CD14-positive monocyte (primary cell): ENCODE data around the gene TTC19. TPM values are rescaled to one million over a fixed set of nuclear protein-coding genes. Genes with fewer than 3 reads are reported as not detected.

Source experiments
- DNase-seq, 3 donors: peaks; one replicate each; pipeline ENCODE4 v3.0.0-alpha.2; 2011 to 2022
- H2AFZ ChIP-seq: 2 replicates; pipeline ENCODE4 v1.6.0; 2012; ENCODE audit warnings: mild to moderate bottlenecking, low read depth, low read length, inconsistent platforms; ENCODE audit not compliant: insufficient read depth, poor library complexity, severe bottlenecking
- H3K27ac ChIP-seq, 2 donors: 1 replicate in 1 of 2; 2 replicates in 1 of 2; pipeline ENCODE4 v1.5.1; 2012 to 2013; ENCODE audit warnings: low read length in 2 of 2, control low read depth in 1 of 2, inconsistent platforms in 1 of 2, low read depth in 1 of 2, mild to moderate bottlenecking in 1 of 2
- H3K27me3 ChIP-seq, 2 donors: one replicate each; pipeline versions ENCODE4 v1.6.0 to v1.6.1; 2011 to 2013; ENCODE audit warnings: low read length in 2 of 2; ENCODE audit not compliant: control insufficient read depth in 2 of 2, insufficient read depth in 2 of 2
- H3K36me3 ChIP-seq, 2 donors: replicated peaks in 1 of 2; 1 replicate in 1 of 2; 2 replicates in 1 of 2; pipeline versions ENCODE4 v1.5.1 to v1.6.1; 2012 to 2013; ENCODE audit warnings: low read length in 2 of 2, control low read depth in 1 of 2, inconsistent platforms in 1 of 2, mild to moderate bottlenecking in 1 of 2; ENCODE audit not compliant: insufficient read depth in 2 of 2, control insufficient read depth in 1 of 2
- H3K4me1 ChIP-seq, 2 donors: 1 replicate in 1 of 2; 2 replicates in 1 of 2; pipeline versions ENCODE4 v1.5.1 to v1.6.1; 2012 to 2013; ENCODE audit warnings: low read length in 2 of 2, control low read depth in 1 of 2, inconsistent platforms in 1 of 2, mild to moderate bottlenecking in 1 of 2, moderate library complexity in 1 of 2; ENCODE audit not compliant: insufficient read depth in 2 of 2, control insufficient read depth in 1 of 2
- H3K4me2 ChIP-seq: replicated peaks from 2 replicates; pipeline ENCODE3; 2012; ENCODE audit warnings: low read length, moderate library complexity, mild to moderate bottlenecking; ENCODE audit not compliant: poor library complexity, severe bottlenecking; ENCODE audit errors: extremely low read depth
- H3K4me3 ChIP-seq, 3 experiments: fragments of 200-600 bp in 1 of 3; sonication (generic) in 1 of 3; replicated peaks in 1 of 3; 1 replicate in 2 of 3; 2 replicates in 1 of 3; pipeline ENCODE4 v1.5.1; 2011 to 2013; ENCODE audit warnings: low read length in 3 of 3, mild to moderate bottlenecking in 3 of 3, control low read depth in 2 of 3, low read depth in 2 of 3, inconsistent platforms in 1 of 3, moderate library complexity in 1 of 3
- H3K79me2 ChIP-seq: 2 replicates; pipeline ENCODE4 v1.6.0; 2012; ENCODE audit warnings: mild to moderate bottlenecking, control low read depth, inconsistent platforms, low read length, moderate library complexity; ENCODE audit not compliant: insufficient read depth
- H3K9ac ChIP-seq: 2 replicates; pipeline ENCODE4 v1.6.0; 2017; ENCODE audit warnings: low read length, mild to moderate bottlenecking; ENCODE audit not compliant: insufficient read depth, poor library complexity, severe bottlenecking
- H3K9me3 ChIP-seq, 2 donors: replicated peaks in 1 of 2; 1 replicate in 1 of 2; 2 replicates in 1 of 2; pipeline versions ENCODE4 v1.5.1 to v1.6.1; 2012 to 2013; ENCODE audit warnings: low read length in 2 of 2, control low read depth in 1 of 2; ENCODE audit not compliant: control insufficient read depth in 1 of 2, insufficient read depth in 1 of 2
- H4K20me1 ChIP-seq: 2 replicates; pipeline ENCODE4 v1.6.0; 2012; ENCODE audit warnings: mild to moderate bottlenecking, low read length, control low read depth, moderate library complexity; ENCODE audit not compliant: insufficient read depth
- H3K27ac Mint-ChIP-seq, 7 donors: one replicate each; pipeline ENCODE4 v1.8.0; 2020; ENCODE audit warnings: mild to moderate bottlenecking in 7 of 7, mixed read lengths in 7 of 7, moderate library complexity in 6 of 7, inconsistent platforms in 2 of 7
- H3K27me3 Mint-ChIP-seq, 3 donors: one replicate each; pipeline ENCODE4 v1.8.0; 2021 to 2022; ENCODE audit warnings: low read depth in 3 of 3, mild to moderate bottlenecking in 3 of 3, mixed read lengths in 3 of 3, moderate library complexity in 3 of 3, inconsistent platforms in 1 of 3
- H3K36me3 Mint-ChIP-seq, 2 donors: one replicate each; pipeline ENCODE4 v1.8.0; 2020; ENCODE audit warnings: mixed read lengths in 2 of 2, inconsistent platforms in 1 of 2, mild to moderate bottlenecking in 1 of 2
- H3K4me1 Mint-ChIP-seq: one replicate; pipeline ENCODE4 v1.8.0; 2020; ENCODE audit warnings: mild to moderate bottlenecking, mixed read lengths
- H3K4me3 Mint-ChIP-seq, 2 donors: one replicate each; pipeline ENCODE4 v1.8.0; 2020; ENCODE audit warnings: mild to moderate bottlenecking in 2 of 2, mixed read lengths in 2 of 2, moderate library complexity in 1 of 2
- H3K9me3 Mint-ChIP-seq, 7 donors: one replicate each; pipeline ENCODE4 v1.8.0; 2020 to 2022; ENCODE audit warnings: mixed read lengths in 7 of 7, mild to moderate bottlenecking in 6 of 7, moderate library complexity in 6 of 7, inconsistent platforms in 2 of 7
- CTCF ChIP-seq: fragments of 200-600 bp; IDR thresholded peaks from one replicate; pipeline ENCODE4 v1.8.0; 2022; ENCODE audit warnings: antibody characterized with exemption, mild to moderate bottlenecking
- WGBS: methylation state at CpG from one replicate; pipeline ENCODE4 v1.1.5; 2013; ENCODE audit warnings: missing lambda C conversion rate; ENCODE audit not compliant: insufficient coverage; 5-methylcytosine and 5-hydroxymethylcytosine counted together
- intact Hi-C, 2 donors: fragments of 100-400 bp; cut with micrococcal nuclease; formaldehyde crosslinking; loops; one replicate each; pipeline versions ENCODE4 v1.15.0 to v1.15.1; 2023
- polyA plus RNA-seq, 3 donors: library from polyadenylated mRNA; depleted of rRNA in 1 of 3; unstranded in 2 of 3; stranded (reverse) in 1 of 3; fragments of 300-500 nt in 2 of 3; fragments of >200 nt in 1 of 3; fragmentation: Illumina TruSeq in 2 of 3; gene quantifications; 1 replicate in 2 of 3; 2 replicates in 1 of 3; pipeline ENCODE4 v1.2.3, GENCODE V29; 2012 to 2021

Gene TTC19
- polyA plus RNA-seq, 3 donors: 7.6 to 22.2 (median 20.6) TPM

DNA sequence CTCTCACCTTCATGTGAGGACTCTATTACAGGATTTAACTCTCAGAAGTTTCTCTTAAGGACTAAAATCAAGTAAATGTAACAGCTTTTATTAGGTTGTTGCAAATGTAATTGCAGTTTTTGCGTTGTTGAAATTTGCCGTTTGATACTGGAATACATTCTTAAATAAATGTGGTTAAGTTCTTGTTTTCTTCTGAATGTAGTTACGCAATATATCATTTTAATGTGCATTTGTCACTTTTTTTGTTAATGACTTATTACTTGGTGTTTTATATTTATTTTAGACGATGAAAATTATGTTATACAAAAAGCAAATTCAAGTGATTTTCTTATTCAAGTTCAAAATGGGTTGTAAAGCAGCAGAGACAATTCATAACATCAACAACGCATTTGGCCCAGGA lies 76.3 kb downstream of the TTC19 start:
- H3K27me3 ChIP-seq: no peaks in the 10 kb centered on the region
- no peak overlapping the region for H2AFZ ChIP-seq
- no CpG with 5 or more reads among the region's 5 CpGs for WGBS
- TF ChIP-seq CTCF: no peak
- H3K9me3 Mint-ChIP-seq: peaks cover 0 to 1% (median 0%) of the 10 kb centered on the region in 7 donors
- H3K4me3 Mint-ChIP-seq: no peak overlapping the region
- H3K4me1 Mint-ChIP-seq: no peaks in the 10 kb centered on the region
- H3K27ac ChIP-seq: no peak overlapping the region
- peaks cover 78 to 85% of the 10 kb centered on the region in 2 donors for H3K36me3 Mint-ChIP-seq
- H3K9ac ChIP-seq: no peak overlapping the region
- H3K4me3 ChIP-seq: no peak overlapping the region
- no peaks in the 10 kb centered on the region for H3K27me3 Mint-ChIP-seq
- intact Hi-C loops: no loop called here
- H3K36me3 ChIP-seq: peaks cover 89 to 94% of the 10 kb centered on the region in 2 donors
- H3K79me2 ChIP-seq: no peaks in the 10 kb centered on the region
- no peak for DNase-seq
- no peaks in the 10 kb centered on the region for H4K20me1 ChIP-seq
- no peaks in the 10 kb centered on the region for H3K4me1 ChIP-seq
- no peaks in the 10 kb centered on the region for H3K9me3 ChIP-seq
- H3K27ac Mint-ChIP-seq: no peak overlapping the region
- H3K4me2 ChIP-seq: no peak overlapping the region

Other genes starting within 250 kb of the TTC19 start
- 1 to 10 TPM; 2.0 to 6.4 (median 4.4) TPM for gene ADORA2B, start 54.7 kb upstream of the TTC19 start, polyA plus RNA-seq
- 10 to 100 TPM; 43.1 to 70.1 (median 67.1) TPM for gene ZSWIM7, start 120 bp upstream of the TTC19 start, polyA plus RNA-seq
- gene NCOR1, start 215.7 kb downstream of the TTC19 start, polyA plus RNA-seq: 10 to 100 TPM; 23.2 to 47.0 (median 37.9) TPM
- 10 to 100 TPM in 1 of 3 donors, 1 to 10 TPM in 2; 3.6 to 44.2 (median 4.0) TPM for gene PIGL, start 217.4 kb downstream of the TTC19 start, polyA plus RNA-seq